Hindlimb muscle (tissue), 1 donor: Measurements from ENCODE around the gene RPEL1. TPM values are rescaled to one million over a fixed set of nuclear protein-coding genes. Genes with fewer than 3 reads are reported as not detected.
"Not testable (repeated sequence)": the region's sequence is repeated elsewhere in the genome, so short reads cannot be mapped to it uniquely, and the experiment has no call there.

Experiments used
- DNase-seq: peaks from one replicate; pipeline ENCODE4 v3.0.0-alpha.2; 2013
- polyA plus RNA-seq: library from polyadenylated mRNA; unstranded; fragments of 120-200 nt; gene quantifications from one replicate; pipeline ENCODE4 v1.2.1, GENCODE V29; 2013; ENCODE audit not compliant: insufficient read length

Gene RPEL1
- polyA plus RNA-seq, 1 donor, result not detected

- no peak for DNase-seq
These were observed 9.9 kb upstream of the RPEL1 start for GRCh38 chr10:103235775-103236174.

GRCh38 chr10:103238506-103239252, 7.0 kb upstream of the RPEL1 start:
- DNase-seq, result no peak

GRCh38 chr10:103241262-103242011, 4.2 kb upstream of the RPEL1 start:
- DNase-seq, result no peak

DNA sequence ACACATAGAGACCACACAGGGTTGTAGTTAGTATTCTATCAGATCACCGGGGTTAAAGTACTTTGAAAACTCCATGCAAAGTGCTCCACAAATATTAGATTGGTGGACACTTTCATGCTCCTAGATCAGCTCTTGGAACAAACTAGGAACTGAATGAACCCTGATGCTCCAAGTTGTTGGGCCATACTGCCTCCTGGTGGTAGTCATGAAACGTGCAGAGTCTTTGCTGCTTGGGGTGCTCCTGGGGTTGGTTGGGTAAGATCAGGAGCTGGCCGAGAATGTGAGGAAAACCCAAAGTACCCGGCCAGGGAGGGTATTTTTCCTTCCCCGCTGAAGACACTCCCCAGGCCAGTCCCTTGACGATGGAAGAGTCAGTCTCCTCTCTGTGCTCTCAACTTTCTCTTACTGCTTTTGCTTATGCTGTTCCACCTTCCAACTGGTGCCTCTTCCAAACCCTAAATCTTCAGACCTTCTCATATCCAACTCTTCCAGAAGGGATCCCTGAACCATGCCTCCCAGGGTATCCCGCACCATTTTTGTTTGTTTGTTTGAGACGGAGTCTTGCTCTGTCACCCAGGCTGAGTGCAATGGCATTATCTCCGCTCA, 918 bp upstream of the RPEL1 start:
- peak; percentile 62 for DNase-seq

DNA sequence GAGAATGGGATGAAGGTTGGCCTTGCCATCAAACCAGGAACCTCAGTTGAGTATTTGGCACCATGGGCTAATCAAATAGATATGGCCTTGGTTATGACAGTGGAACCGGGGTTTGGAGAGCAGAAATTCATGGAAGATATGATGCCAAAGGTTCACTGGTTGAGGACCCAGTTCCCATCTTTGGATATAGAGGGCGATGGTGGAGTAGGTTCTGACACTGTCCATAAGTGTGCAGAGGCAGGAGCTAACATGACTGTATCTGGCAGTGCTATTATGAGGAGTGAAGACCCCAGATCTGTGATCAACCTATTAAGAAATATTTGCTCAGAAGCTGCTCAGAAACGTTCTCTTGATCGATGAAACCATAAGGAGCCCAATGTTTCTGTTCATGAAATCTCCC, 637 bp downstream of the RPEL1 start:
- DNase-seq, result no peak

- DNase-seq, result no peak
These were observed 8.4 kb downstream of the RPEL1 start for GRCh38 chr10:103254113-103254512.

DNA sequence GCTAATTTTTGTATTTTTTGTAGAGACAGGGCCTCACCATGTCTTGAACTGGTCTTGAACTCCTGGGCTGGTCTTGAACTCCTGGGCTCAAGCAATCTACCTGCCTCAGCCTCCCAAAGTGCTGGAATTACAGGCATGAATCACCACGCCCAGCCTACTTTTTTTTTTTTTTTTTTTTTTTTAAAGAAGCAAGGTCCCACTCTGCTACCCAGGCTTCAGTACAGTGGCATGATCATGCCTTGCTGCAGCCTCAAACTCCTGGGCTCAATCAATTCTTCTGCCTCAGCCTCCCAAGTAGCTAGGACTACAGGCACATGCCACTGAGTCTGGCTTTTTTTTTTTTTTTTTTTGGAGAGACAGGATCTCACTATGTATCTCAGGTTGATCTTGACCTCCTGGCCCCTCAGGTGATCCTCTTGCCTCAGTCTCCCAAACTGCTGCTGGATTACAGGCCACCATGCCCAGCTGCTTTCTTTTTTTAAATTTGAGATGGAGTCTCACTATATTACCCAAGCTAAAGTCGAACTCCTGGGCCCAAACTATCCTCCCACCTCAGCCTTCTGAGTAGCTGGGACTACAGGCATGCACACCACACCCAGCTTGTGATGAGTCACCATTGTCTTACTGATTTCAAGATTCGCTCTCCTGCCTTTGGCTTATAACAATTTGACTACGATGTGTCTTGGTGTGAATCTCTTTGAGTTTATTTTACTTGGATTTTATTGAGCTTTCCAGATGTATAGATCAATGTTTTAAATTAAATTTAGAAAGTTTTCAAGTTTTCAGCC, 9.0 kb downstream of the RPEL1 start:
- no peak for DNase-seq

DNA sequence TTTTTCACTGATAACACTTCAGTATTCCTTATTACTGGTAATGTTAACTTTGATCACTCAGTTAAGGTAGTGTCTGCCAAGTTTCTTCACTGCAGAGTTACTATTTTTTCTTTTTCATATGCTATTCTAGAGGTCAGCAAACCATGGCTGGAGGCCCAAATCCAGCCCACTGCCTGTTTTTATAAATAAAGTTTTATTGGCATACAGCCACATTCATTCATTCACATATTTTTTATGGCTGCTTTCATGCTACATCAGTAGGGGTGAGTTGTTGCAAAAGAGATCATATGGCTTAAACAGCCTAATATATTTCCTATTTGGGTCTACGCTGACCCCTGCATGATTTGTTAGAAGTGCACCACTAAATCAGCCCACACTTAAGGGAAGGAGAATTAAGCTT, 10.9 kb downstream of the RPEL1 start:
- DNase-seq, result no peak

- no peak for DNase-seq
These were observed 12.1 kb downstream of the RPEL1 start for GRCh38 chr10:103257812-103258211.

DNA sequence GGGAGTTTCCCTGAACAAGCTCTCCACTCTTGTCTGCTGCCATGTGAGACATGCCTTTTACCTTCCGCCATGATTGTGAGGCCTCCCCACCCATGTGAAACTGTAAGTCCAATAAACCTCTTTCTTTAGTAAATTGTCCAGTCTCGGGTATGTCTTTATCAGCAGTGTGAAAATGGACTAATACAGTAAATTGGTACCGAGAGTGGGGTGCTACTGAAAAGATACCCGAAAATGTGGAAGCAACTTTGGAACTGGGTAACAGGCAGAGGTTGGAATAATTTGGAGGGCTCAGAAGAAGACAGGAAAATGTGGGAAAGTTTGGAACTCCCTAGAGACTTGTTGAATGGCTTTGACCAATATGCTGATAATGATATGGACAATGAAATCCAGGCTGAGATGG, 13.2 kb downstream of the RPEL1 start:
- DNase-seq, result not testable (repeated sequence)

GRCh38 chr10:103259989-103260388, 14.3 kb downstream of the RPEL1 start:
- no peak for DNase-seq

- DNase-seq, result no peak
These were observed 16.5 kb downstream of the RPEL1 start for GRCh38 chr10:103262229-103262628.

DNA sequence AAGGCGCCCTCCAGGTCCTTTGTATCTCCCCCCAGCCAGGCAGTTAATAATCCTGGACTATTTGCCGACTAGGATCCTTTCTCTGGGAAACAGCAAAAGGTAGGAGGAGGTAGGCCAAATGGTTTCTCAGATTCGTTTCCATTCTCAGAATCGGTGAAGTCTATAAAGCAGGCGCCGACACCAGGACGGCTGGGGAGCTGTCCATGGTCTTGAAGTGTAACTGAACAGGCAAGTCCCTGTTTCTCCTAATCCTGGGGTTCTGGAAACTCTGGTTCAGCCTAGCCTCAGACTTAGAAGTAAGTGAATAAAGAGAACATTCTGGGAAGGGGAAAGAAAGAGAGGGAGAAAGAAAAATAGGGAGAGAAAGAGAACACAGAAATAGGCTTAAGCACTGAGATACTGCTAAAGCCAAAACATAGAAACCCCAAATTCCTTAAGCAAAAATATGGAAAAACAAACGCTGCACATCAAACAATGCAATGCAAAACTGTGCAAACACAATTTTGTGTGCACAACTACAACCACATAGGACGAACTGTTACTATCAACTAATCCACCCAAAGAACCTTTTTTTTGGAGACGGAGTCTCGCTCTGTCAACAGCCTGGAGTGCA, 20.1 kb downstream of the RPEL1 start:
- DNase-seq, result peak; percentile 76

GRCh38 chr10:103273041-103273441, 27.4 kb downstream of the RPEL1 start:
- DNase-seq, result no peak

GRCh38 chr10:103276251-103276895, 30.7 kb downstream of the RPEL1 start:
- DNase-seq, result no peak

DNA sequence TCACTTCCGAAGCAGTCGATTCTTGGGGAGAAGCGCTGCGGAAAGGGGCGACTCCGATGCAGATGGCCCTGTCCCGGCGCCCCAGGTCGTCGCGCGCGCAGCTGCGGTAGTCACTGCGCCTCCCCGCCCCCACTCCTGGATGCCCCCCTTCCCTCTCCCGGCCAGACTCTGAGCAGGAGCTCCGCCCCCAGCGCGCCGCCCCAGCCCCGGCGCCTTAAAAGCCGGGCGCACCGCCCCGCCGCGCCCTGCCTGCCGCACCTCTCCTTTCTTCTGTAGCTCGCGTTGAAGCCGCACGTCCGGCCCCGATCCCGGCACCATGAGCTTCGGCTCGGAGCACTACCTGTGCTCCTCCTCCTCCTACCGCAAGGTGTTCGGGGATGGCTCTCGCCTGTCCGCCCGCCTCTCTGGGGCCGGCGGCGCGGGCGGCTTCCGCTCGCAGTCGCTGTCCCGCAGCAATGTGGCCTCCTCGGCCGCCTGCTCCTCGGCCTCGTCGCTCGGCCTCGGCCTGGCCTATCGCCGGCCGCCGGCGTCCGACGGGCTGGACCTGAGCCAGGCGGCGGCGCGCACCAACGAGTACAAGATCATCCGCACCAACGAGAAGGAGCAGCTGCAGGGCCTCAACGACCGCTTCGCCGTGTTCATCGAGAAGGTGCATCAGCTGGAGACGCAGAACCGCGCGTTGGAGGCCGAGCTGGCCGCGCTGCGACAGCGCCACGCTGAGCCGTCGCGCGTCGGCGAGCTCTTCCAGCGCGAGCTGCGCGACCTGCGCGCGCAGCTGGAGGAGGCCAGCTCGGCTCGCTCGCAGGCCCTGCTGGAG, 31.4 kb downstream of the RPEL1 start, which contains the start of gene INA:
Gene INA (plus strand): TSS at position 243 of the 817 bp plus-strand sequence. CDS start 74 bp downstream, at position 317.
- DNase-seq, result peak; percentile 23

DNA sequence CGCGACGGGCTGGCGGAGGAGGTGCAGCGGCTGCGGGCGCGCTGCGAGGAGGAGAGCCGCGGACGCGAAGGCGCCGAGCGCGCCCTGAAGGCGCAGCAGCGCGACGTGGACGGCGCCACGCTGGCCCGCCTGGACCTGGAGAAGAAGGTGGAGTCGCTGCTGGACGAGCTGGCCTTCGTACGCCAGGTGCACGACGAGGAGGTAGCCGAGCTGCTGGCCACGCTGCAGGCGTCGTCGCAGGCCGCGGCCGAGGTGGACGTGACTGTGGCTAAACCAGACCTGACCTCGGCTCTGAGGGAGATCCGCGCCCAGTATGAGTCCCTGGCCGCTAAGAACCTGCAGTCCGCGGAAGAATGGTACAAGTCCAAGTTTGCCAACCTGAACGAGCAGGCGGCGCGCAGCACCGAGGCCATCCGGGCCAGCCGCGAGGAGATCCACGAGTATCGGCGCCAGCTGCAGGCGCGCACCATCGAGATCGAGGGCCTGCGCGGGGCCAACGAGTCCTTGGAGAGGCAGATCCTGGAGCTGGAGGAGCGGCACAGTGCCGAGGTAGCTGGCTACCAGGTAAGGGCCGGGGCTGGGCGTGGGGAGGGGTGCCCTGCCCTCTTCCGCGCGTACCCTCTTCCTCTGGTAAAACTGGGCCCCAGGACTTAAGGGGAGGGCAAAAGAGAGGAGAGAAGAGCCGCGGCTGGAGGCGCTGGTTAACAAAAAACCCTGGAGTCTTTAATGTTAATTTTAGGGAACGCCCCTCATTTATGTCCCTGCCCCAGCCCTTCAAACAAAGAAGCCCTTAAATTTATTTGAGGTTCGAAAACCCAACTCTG, 32.2 kb downstream of the RPEL1 start:
- DNase-seq, result no peak

GRCh38 chr10:103278537-103278823, 32.8 kb downstream of the RPEL1 start:
- DNase-seq, result no peak

DNA sequence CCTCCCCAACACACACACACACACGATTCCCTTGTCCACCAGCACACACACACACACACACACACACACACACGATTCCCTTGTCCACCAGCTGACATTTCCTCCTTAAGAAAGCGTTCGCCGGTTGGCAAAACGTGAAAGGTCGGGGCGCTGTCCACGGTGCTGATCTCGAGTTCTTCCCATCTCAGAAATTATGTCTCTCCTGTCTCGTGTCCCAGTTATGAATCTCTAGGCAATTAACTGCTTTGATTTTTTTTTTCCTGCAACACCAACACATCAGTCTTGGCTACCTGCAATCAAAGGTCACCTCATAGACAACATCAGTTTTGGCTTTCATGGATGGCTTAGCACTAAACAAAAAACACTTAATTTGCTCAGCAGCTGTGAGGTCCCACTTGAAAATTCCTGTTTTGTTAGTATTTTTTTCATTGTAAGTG, 33.2 kb downstream of the RPEL1 start:
- peak; percentile 52 for DNase-seq

- DNase-seq, result no peak
These were observed 34.3 kb downstream of the RPEL1 start for GRCh38 chr10:103280031-103280430.
